Ovary (tissue), 9 donors: ENCODE results near the gene HSPBP1. TPM values are rescaled to one million over a fixed set of nuclear protein-coding genes. Genes with fewer than 3 reads are reported as not detected.

ENCODE experiments used
- DNase-seq, 5 donors: peaks; one replicate each; pipeline ENCODE4 v3.0.0-alpha.2; 2019 to 2020
- H3K27ac ChIP-seq, 2 donors: fragments of 200-600 bp; one replicate each; pipeline versions ENCODE4 v1.5.1 to v1.8.0; 2019 to 2022
- H3K27me3 ChIP-seq: fragments of 200-600 bp; one replicate; pipeline ENCODE4 v1.8.0; 2022
- H3K36me3 ChIP-seq: fragments of 200-600 bp; sonication (generic); one replicate; pipeline ENCODE4 v1.5.1; 2019
- H3K4me1 ChIP-seq: one replicate; pipeline ENCODE4 v1.8.1; 2013; ENCODE audit warnings: mild to moderate bottlenecking, moderate library complexity; ENCODE audit not compliant: insufficient read depth
- H3K4me3 ChIP-seq: fragments of 200-600 bp; sonication (generic); one replicate; pipeline ENCODE4 v1.5.1; 2017
- H3K9me3 ChIP-seq, 2 donors: fragments of 200-600 bp in 1 of 2; sonication (generic) in 1 of 2; one replicate each; pipeline versions ENCODE4 v1.5.1 to v1.8.1; 2013 to 2019; ENCODE audit warnings: mild to moderate bottlenecking in 1 of 2, moderate library complexity in 1 of 2
- EP300 ChIP-seq: sonication (generic); formaldehyde crosslinking; IDR thresholded peaks from one replicate; pipeline ENCODE4 v1.6.1; 2017; ENCODE audit warnings: antibody characterized with exemption
- POLR2A ChIP-seq: fragments of 450-650 bp; IDR thresholded peaks from one replicate; pipeline ENCODE4 v1.6.1; 2017; ENCODE audit warnings: antibody characterized with exemption, mild to moderate bottlenecking, moderate library complexity
- WGBS, 3 donors: extraction: QIAGEN DNeasy Blood & Tissue Kit in 1 of 3; methylation state at CpG; one replicate each; pipeline versions ENCODE4 v1.1.5 to v1.1.7; 2013 to 2017; 5-methylcytosine and 5-hydroxymethylcytosine counted together
- intact Hi-C, 4 donors: fragments of 100-400 bp; cut with DNase I; formaldehyde crosslinking; loops; one replicate each; pipeline versions ENCODE4 v1.11.0 to v1.15.1; 2022 to 2023
- polyA plus RNA-seq, 2 donors: library from polyadenylated mRNA; stranded (reverse); fragments of 200-250 nt in 1 of 2; fragments of 350-450 nt in 1 of 2; fragmentation: Illumina TruSeq in 1 of 2; extraction: RNeasy Lipid Tissue Mini Kit (QIAGEN cat#74804) in 1 of 2; gene quantifications; one replicate each; pipeline ENCODE4 v1.2.3, GENCODE V29; 2013 to 2014
- total RNA-seq, 7 donors: library from RNA; depleted of rRNA in 2 of 7; stranded (reverse); fragments of >200 nt in 2 of 7; fragmentation: NEBNext Ultra II Directional in 3 of 7; extraction: Animal tissue kit (Norgen Biotek cat#: 25700) in 3 of 7; gene quantifications; one replicate each; pipeline versions ENCODE4 v1.1.0 to v1.2.4, GENCODE V29; 2016 to 2023
- TF ChIP-seq, protein P1 (sequence below), 3 donors: fragments of 450-650 bp in 2 of 3; fragments of 200-600 bp in 1 of 3; IDR thresholded peaks; one replicate each; pipeline versions ENCODE4 v1.5.1 to v1.8.0; 2016 to 2022; ENCODE audit warnings: antibody characterized with exemption in 3 of 3, mild to moderate bottlenecking in 1 of 3
- donor health status: DM: no; HTN: no; CAD: no; lungs with moderate emphysema.
- donor health status: DM: no; HTN: no; CAD: no.
- donor health status: Bipolar disorder and iron deficiency.
- donor health status: DM: yes; HTN: yes; CAD: no.
- donor health status: DM: no; HTN: no; CAD: no.
- donor health status: DM: yes; HTN: yes; CAD: no.

HSPBP1 gene
- total and polyA plus RNA-seq, 9 donors = 3.6 to 40.7 (median 31.8) TPM

DNA sequence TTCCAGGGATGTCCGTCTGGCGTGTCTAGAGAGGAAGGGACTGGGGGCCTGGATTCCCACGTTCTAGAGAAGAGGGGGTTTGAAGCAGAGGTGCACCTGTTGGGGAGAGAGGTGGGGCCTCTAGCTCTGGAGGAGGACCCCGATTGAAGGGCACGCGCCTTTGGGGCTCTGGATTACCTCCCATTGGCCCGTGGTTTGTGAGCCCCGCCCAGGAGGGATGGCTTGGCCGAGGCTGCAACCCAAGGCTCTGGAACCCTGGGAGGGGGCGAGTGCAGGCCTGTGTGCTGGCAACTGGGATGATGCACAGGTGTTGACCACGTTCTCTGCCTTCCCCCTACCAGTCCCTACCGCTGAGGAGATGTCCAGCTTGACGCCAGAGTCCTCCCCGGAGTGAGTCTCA is 25.1 kb upstream of the HSPBP1 start:
- H3K36me3 ChIP-seq = no peaks in the 10 kb centered on the region
- H3K4me1 ChIP-seq = peaks cover 1% of the 10 kb centered on the region
- H3K4me3 ChIP-seq = no peak overlapping the region
- DNase-seq = no peak
- H3K27me3 ChIP-seq = no peaks in the 10 kb centered on the region
- H3K9me3 ChIP-seq = no peaks in the 10 kb centered on the region
- intact Hi-C loops = loop anchor here in 2 of 4 donors (5.0 to 10.0 kb wide), 3 partner anchors 77 to 200 kb away; partner anchors contain the start of genes TMEM238 (in 2 of the 2) and RPL28 (in 1 of the 2)
- no peak for TF ChIP-seq EP300
- TF ChIP-seq, protein P1, sequence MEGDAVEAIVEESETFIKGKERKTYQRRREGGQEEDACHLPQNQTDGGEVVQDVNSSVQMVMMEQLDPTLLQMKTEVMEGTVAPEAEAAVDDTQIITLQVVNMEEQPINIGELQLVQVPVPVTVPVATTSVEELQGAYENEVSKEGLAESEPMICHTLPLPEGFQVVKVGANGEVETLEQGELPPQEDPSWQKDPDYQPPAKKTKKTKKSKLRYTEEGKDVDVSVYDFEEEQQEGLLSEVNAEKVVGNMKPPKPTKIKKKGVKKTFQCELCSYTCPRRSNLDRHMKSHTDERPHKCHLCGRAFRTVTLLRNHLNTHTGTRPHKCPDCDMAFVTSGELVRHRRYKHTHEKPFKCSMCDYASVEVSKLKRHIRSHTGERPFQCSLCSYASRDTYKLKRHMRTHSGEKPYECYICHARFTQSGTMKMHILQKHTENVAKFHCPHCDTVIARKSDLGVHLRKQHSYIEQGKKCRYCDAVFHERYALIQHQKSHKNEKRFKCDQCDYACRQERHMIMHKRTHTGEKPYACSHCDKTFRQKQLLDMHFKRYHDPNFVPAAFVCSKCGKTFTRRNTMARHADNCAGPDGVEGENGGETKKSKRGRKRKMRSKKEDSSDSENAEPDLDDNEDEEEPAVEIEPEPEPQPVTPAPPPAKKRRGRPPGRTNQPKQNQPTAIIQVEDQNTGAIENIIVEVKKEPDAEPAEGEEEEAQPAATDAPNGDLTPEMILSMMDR (IDR thresholded peaks at IDR 0.05) = no peak
- no peak for TF ChIP-seq POLR2A
- 75 to 76% (median 76%) methylated on average over 14 of the region's 14 CpGs for WGBS, 3 donors
- no peak overlapping the region for H3K27ac ChIP-seq

DNA sequence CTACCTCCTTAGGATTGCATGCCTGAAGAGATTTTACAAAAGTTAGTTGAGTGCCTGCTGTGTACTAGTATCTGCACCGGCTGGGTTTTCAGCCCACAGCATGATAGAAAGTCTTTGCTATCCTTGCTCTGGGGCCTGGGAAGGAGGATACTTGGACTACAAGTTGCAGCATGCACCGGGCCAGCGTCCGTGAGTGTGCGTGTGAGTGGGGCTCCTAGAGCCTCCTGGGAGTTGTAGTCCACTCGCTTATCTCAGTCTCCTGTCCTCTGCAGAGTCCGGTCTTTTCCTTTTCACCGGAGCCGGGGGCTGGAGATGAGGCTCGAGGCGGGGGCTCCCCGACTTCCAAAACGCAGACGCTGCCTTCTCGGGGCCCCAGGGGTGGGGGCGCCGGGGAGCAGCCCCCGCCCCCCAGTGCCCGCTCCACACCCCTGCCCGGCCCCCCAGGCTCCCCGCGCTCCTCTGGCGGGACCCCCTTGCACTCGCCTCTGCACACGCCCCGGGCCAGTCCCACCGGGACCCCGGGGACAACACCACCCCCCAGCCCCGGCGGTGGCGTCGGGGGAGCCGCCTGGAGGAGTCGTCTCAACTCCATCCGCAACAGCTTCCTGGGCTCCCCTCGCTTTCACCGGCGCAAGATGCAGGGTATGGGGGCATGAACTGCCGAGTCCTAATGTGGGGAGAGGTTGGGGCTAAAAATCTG is 24.5 kb upstream of the HSPBP1 start:
- intact Hi-C loops = loop anchor here in 2 of 4 donors (5.0 to 10.0 kb wide), 3 partner anchors 78 to 200 kb away; partner anchors contain the start of genes TMEM238 (in 2 of the 2) and RPL28 (in 1 of the 2)
- Histone ChIP-seq H3K36me3 (no peaks in the 10 kb centered on the region), H3K27me3 (no peaks in the 10 kb centered on the region), H3K27ac (no peak overlapping the region), H3K4me3 (no peak overlapping the region), H3K9me3 (no peaks in the 10 kb centered on the region), H3K4me1 (peaks cover 1% of the 10 kb centered on the region)
- peak in 3 of 5 donors; percentile 45 to 61 (median 52) for DNase-seq
- TF ChIP-seq POLR2A (no peak), EP300 (no peak)
- TF ChIP-seq, protein P1 (IDR thresholded peaks at IDR 0.05) = no peak
- 79 to 84% (median 83%) methylated on average over 35 to 39 of the region's 39 CpGs for WGBS, 3 donors

DNA sequence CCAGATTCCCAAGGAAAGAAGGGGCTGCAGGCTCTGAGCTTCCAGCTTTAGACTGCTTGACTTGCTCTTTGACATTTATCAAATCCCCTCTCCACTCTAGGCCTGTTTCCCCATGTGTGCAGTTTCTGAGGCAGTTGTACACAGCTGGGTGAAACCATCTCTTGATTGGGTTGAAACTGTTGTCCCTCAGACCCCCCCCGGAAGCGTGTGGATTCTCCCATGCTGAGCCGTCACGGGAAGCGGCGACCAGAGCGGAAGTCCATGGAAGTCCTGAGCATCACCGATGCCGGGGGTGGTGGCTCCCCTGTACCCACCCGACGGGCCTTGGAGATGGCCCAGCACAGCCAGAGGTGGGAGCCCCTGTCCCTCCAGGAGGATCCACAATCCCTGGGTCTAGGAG is 23.6 kb upstream of the HSPBP1 start:
- H3K27ac ChIP-seq = no peak overlapping the region
- H3K4me3 ChIP-seq = no peak overlapping the region
- TF ChIP-seq EP300 (no peak), POLR2A (no peak)
- TF ChIP-seq, protein P1 (IDR thresholded peaks at IDR 0.05) = no peak
- intact Hi-C loops = loop anchor here in 2 of 4 donors (5.0 to 10.0 kb wide), 3 partner anchors 79 to 201 kb away; partner anchors contain the start of genes TMEM238 (in 2 of the 2) and RPL28 (in 1 of the 2)
- no peaks in the 10 kb centered on the region for H3K36me3 ChIP-seq
- 85 to 90% (median 87%) methylated on average over 11 of the region's 11 CpGs for WGBS, 3 donors
- H3K4me1 ChIP-seq = peaks cover 1% of the 10 kb centered on the region
- no peaks in the 10 kb centered on the region for H3K9me3 ChIP-seq
- no peaks in the 10 kb centered on the region for H3K27me3 ChIP-seq
- DNase-seq = no peak

DNA sequence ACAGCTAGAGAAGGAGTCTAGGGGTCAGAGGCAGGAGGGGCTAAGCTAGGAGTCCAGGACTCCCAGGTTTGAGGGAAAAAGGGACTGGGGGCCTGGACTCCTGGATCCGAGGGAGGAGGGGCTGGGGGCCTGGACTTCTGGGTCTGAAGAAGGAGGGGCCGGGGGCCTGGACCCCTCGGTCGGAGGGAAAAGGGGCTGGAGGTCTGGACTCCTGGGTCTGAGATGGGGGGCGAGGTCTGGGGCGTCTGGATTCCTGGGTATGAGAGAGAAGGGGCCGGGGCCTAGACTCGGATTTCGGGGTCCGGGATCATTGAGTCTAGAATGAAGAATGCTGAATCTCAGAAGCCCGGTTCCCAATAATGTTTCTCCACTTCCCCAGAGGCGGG is 22.4 kb upstream of the HSPBP1 start:
- 75 to 78% (median 77%) methylated on average over 12 of the region's 12 CpGs for WGBS, 3 donors
- no peak overlapping the region for H3K27ac ChIP-seq
- H3K9me3 ChIP-seq = no peaks in the 10 kb centered on the region
- no peak for TF ChIP-seq POLR2A
- TF ChIP-seq EP300 = no peak
- TF ChIP-seq, protein P1 (IDR thresholded peaks at IDR 0.05) = no peak
- intact Hi-C loops = loop anchor here in 2 of 4 donors (5.0 to 10.0 kb wide), 3 partner anchors 80 to 202 kb away; partner anchors contain the start of genes TMEM238 (in 2 of the 2) and RPL28 (in 1 of the 2)
- H3K27me3 ChIP-seq = no peaks in the 10 kb centered on the region
- peaks cover 1% of the 10 kb centered on the region for H3K4me1 ChIP-seq
- H3K4me3 ChIP-seq = no peak overlapping the region
- DNase-seq = no peak
- no peaks in the 10 kb centered on the region for H3K36me3 ChIP-seq
